NOMO-1 treated with DMSO at 0.1 percent for 48 hours (cell line): ENCODE data around the gene TXLNB.
A peak's percentile ranks its signal among the peaks of the same experiment; 100 is the strongest.

Source experiments
- DNase-seq: peaks from one replicate; lab custom pipeline; 2025; ENCODE audit not compliant: unreplicated experiment; lab: John Stamatoyannopoulos, UW

The TXLNB gene

GRCh38 chr6:139275279-139276055 lies 16.3 kb downstream of the TXLNB start:
- no peak for DNase-seq

DNA sequence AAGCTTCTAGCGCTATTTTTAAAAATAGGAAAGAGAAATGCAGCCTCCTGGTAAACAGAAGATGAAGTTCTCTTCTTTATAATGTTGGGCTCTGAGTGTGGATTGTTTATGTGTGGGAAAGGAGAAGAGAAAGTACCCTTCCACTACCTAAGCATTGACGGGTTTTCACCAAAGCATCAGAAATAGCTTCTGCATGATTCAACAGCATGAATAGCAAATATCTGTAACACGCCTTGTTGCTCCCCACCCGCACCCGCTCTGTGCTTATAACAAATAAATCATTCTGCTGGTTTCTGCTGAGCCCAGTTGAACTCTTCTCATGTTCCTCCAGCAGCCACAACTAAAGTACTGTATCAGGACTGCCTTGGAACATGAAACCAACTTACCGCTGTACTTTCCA lies 20.7 kb downstream of the TXLNB start:
- peak; percentile 72 for DNase-seq

GRCh38 chr6:139270249-139270648 lies 21.5 kb downstream of the TXLNB start:
- no peak for DNase-seq

DNA sequence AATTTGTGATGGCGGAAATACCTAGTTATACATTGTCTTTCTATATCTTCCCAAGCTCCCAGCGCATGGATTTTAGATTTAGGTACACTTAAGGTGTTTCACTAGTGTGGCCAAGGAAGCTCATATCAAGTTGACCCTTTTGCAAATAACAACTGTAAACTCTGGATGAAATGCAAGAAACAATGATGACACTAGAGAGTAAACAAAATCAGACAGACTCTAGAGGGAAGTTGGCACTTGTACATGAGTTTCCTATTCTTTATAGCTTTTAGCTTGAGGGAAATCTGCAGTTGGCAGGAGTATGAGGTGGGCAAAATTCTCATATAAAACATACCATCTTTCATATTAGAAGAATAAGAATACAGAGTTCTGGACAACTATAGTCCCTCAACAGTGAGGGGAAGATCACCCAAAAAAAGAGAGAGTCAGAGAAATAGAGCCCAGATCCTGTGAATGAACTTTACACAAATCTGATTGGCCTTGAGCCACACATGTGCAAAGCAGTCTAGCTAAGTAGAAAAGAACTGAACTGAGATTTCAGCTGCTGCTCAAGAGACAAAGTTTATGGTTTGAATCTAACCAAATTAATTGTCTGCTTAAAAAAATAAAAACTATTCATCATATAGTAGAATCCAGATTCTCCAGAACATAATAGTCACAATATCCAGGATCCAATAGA lies 26.1 kb downstream of the TXLNB start:
- DNase-seq = no peak

- DNase-seq = no peak
These were observed 29.1 kb downstream of the TXLNB start for GRCh38 chr6:139262519-139263300.

- DNase-seq = no peak
These were observed 33.9 kb downstream of the TXLNB start for GRCh38 chr6:139257821-139258398.

GRCh38 chr6:139257291-139257690 lies 34.5 kb downstream of the TXLNB start:
- no peak for DNase-seq

DNA sequence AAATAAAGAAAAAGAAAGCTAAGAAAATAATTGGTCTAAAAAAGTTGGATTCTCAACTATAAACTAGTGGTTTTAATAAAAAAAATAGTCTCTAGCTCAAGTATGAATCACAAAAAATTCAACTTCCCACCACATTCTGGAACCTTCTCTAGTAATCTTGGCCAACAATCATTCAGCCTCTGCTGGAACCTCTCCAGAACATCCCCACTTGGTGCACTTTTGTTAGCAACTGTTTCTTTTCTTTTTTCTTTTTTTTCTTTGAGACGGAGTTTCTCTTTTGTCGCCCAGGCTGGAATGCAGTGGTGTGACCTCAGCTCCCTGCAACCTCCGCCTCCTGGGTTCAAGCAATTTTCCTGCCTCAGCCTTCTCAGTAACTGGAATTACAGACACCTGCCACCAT lies 35.7 kb downstream of the TXLNB start:
- DNase-seq = no peak

DNA sequence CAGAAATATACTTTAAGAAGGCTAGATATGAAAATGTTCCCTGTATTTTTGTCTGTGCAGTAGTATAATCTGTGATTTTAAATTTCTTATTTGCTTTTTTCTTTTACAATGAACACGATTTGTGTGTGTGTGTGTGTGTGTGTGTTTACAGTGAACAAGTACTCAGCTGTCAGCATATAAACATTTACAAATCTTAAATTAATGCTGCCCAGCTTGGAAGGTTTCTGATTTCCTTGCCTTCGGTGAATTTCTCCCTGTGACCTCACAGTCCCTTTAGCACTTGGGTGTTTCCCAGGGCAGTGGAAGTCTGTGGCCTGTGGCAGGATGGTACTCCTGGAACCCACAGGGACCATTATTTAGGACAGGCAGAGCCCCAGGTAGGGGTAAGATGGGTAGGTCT lies 37.6 kb downstream of the TXLNB start:
- no peak for DNase-seq

- no peak for DNase-seq
These were observed 38.1 kb downstream of the TXLNB start for GRCh38 chr6:139253656-139254055.

DNA sequence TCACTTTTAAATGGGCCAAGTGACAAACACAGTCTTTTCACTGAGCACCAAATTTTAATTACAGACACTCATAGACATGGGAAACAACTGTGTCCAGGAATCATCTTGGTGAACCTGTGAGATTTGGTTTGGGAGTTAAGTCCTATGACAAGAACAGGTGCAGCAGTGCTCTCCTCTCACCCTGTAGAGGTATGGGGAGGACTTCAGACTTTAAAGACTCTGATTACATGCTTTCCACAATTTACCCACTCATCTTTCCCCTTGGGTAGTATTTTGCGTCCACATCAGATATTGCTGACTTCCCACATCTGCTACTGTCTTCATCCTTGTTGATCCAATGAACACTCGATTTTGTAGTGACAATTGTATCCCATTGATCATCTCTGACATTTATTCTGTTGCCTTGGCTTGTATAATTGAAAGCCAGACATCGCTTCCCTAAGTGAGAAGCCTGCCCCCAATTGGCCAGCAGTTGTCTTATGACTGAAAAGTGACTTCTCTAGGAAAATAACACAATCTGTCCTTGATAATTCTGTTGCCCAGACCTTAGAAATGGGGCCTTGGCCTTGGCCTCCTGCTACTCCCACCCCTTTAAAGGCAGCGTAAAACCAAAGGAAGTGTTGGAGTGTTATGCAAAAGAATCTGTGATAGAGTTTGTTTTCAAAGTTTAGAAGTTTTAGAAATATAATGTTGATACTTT lies 40.0 kb downstream of the TXLNB start:
- no peak for DNase-seq

GRCh38 chr6:139251045-139251690 lies 40.6 kb downstream of the TXLNB start:
- no peak for DNase-seq

DNA sequence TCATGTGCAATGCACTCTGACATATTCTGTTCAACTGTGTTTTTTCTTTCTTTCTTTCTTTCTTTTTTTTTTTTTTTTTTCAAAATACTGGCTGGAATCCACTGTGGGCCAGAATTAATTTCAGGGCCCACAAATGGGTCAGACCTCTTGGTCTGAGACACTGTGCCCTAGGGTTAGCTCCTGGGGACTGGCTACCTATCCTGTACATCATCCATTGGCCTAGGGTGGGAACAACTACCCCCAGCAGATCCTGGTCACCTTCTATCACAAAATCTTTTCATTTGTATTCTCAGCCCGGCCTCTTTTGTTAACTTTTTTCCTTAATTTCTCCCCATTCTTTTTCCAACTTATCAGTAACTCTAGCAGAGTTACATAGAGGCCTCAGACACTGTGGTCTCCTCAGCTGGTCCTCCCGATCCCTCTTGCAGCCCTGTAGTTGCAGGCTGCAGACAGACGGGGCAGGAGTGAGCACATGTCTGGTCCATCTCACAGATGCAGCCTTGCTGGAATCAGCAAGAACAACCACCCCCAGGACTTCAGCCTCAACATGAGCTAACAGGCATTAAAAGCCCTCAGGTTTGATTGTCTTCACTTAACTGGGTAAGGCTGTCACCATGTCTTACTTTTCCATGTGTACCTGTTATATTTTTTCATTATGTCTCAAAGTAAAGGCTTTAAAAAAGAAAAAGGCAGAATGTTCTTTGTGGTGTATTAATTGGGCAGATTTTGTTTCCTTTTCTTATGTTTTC lies 41.3 kb downstream of the TXLNB start:
- DNase-seq = peak; percentile 42

- no peak for DNase-seq
These were observed 42.4 kb downstream of the TXLNB start for GRCh38 chr6:139249395-139249794.

DNA sequence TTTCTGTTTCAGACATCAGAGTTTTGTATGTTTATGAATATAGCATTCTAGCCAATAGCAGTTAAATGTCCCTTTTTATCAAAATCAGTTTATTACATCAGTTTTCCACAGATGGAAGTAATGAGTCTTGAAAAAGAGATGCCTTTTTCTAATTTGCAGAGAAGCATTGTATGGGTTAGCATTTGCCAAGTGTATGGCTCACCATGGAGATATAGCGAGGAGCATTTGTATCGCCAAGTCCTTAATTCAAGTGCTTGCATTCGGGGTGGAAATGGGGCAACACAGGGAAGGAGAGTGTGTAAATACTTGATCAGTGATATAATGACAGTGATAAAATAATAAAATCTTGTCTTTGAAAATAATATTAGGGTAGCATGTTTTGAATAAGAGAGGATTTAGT lies 42.9 kb downstream of the TXLNB start:
- no peak for DNase-seq

DNA sequence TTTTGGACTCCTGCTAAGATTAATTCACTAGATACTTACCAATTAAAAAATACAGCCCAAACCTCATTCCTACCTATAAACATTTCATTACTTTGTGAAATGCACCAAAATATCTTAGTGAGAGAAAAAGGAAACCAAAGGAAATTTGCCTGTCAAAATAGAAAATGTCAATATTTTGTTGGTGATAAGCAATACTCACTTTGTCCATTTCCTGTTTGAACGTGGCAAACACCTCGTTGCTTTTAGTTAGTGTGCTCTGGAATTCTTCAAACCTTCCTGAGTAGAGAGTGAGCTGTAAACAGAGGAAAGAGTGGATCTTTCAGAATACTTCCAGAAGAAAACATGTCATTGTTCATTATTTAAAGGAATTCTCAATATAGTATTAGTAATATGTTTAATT lies 44.2 kb downstream of the TXLNB start:
- DNase-seq = no peak

DNA sequence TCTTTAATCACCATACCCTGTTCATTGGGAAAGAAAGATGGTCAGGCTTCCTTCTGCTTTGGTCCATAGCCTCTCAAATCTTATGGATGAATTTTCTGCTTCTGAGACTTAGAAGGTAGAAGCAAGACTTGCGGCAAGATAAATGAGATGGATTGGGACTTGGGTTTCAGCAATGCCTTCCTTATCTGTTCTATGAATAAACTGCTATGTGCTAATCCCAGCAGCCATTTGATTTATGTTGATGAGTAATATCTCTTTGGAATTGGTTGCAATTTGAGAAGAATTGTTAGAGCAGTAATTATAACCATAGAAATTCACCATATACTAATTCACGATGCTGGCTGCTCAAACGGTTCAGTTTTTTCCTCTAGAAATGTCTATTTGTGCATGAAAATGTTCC lies 48.3 kb downstream of the TXLNB start:
- no peak for DNase-seq

DNA sequence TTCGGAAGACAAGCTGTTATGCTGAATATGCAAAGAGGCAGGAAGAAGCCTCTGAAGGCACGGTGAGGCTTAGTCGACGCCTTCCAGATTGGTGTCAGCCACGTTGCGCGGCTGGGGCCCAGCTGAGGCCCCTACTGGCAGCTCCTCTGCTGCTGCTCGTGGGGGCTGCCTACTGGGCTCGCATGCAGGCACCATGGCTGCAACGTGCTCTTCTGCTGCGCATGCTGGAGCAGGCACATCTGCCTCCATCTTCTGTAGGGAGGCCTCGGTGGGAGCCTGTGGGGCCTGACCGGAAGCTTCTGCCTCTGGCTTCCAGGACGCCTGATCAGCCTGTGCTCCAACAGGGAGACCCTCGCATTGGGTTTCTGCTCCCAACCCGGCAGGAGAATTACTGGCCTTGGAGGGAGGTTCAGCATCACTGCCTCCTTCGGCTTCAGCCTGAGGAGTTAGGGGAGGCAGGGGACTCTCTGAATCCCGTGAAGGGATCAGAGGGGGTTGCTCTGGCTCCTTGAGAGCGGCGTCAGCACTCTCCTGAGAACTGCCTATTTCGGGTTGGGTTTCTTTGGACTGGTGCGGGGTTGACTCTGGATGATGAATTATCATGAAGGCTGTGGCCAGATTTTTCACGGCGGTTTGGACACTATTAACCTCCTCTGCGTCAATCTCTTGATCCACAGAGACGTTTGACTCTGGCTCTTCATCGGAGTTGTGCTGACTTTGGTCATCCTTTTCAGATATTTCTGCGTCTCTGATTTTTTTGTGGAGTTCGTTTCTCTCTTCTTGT lies 49.1 kb downstream of the TXLNB start:
- no peak for DNase-seq
